Subcutaneous abdominal adipose tissue (tissue), 5 donors: Measurements from ENCODE around the gene SLC27A1.

Experiments
- H3K27ac ChIP-seq: one replicate; pipeline ENCODE4 v1.7.0; 2013; ENCODE audit warnings: low read depth, mild to moderate bottlenecking, inconsistent platforms, low read length, moderate library complexity
- H3K27me3 ChIP-seq, 5 donors: one replicate each; pipeline ENCODE4 v1.7.0; 2013; ENCODE audit warnings: low read length in 5 of 5, inconsistent platforms in 1 of 5; ENCODE audit not compliant: control insufficient read depth in 5 of 5, insufficient read depth in 4 of 5
- H3K36me3 ChIP-seq, 5 donors: one replicate each; pipeline ENCODE4 v1.7.0; 2013; ENCODE audit warnings: low read length in 5 of 5; ENCODE audit not compliant: control insufficient read depth in 5 of 5, insufficient read depth in 5 of 5
- H3K4me1 ChIP-seq, 5 donors: one replicate each; pipeline ENCODE4 v1.7.0; 2013; ENCODE audit warnings: low read length in 5 of 5, mild to moderate bottlenecking in 3 of 5, moderate library complexity in 1 of 5; ENCODE audit not compliant: control insufficient read depth in 5 of 5, insufficient read depth in 5 of 5
- H3K4me3 ChIP-seq, 5 donors: one replicate each; pipeline ENCODE4 v1.7.0; 2013; ENCODE audit warnings: low read length in 5 of 5, low read depth in 1 of 5
- H3K9ac ChIP-seq, 5 donors: one replicate each; pipeline ENCODE4 v1.7.0; 2013; ENCODE audit warnings: low read length in 5 of 5, mild to moderate bottlenecking in 4 of 5, moderate library complexity in 3 of 5
- H3K9me3 ChIP-seq, 5 donors: one replicate each; pipeline ENCODE4 v1.7.0; 2013; ENCODE audit warnings: low read length in 5 of 5; ENCODE audit not compliant: control insufficient read depth in 5 of 5
- donor health status: healthy.
- donor health status: healthy.
- donor health status: healthy.
- donor health status: healthy.
- donor health status: healthy.

The SLC27A1 gene

GRCh38 chr19:17456127-17456526 lies 14.2 kb upstream of the SLC27A1 start:
- H3K4me1 ChIP-seq = peaks cover 0 to 10% (median 5%) of the 10 kb centered on the region in 5 donors
- no peaks in the 10 kb centered on the region for H3K36me3 ChIP-seq
- H3K9ac ChIP-seq = no peak overlapping the region
- H3K9me3 ChIP-seq = no peaks in the 10 kb centered on the region
- no peak overlapping the region for H3K27ac ChIP-seq
- H3K4me3 ChIP-seq = no peak overlapping the region
- H3K27me3 ChIP-seq = peaks cover 6 to 21% (median 11%) of the 10 kb centered on the region in 5 donors

- Histone ChIP-seq H3K27me3 (peaks cover 6 to 21% (median 11%) of the 10 kb centered on the region in 5 donors), H3K9ac (no peak overlapping the region), H3K9me3 (no peaks in the 10 kb centered on the region), H3K4me1 (peaks cover 0 to 10% (median 5%) of the 10 kb centered on the region in 5 donors), H3K4me3 (no peak overlapping the region), H3K36me3 (no peaks in the 10 kb centered on the region), H3K27ac (no peak overlapping the region)
These were observed 12.7 kb upstream of the SLC27A1 start for GRCh38 chr19:17457616-17458015.

- Histone ChIP-seq H3K9ac (no peak overlapping the region), H3K27ac (no peak overlapping the region), H3K36me3 (no peaks in the 10 kb centered on the region), H3K27me3 (peaks cover 6 to 21% (median 11%) of the 10 kb centered on the region in 5 donors), H3K4me1 (peaks cover 0 to 5% (median 4%) of the 10 kb centered on the region in 5 donors), H3K9me3 (no peaks in the 10 kb centered on the region), H3K4me3 (no peak overlapping the region)
These were observed 11.4 kb upstream of the SLC27A1 start for GRCh38 chr19:17458970-17459369.

GRCh38 chr19:17460372-17461230 lies 9.7 kb upstream of the SLC27A1 start, which contains the start of gene NXNL1:
Gene NXNL1, minus strand, starts transcription at chr19:17460926. Its CDS starts 57 bp downstream, at chr19:17460869.
- H3K36me3 ChIP-seq = no peaks in the 10 kb centered on the region
- no peak within 1 kb of the TSS for H3K9ac ChIP-seq
- no peaks in the 10 kb centered on the region for H3K9me3 ChIP-seq
- H3K27me3 ChIP-seq = peaks cover 0 to 12% (median 4%) of the 10 kb centered on the region in 5 donors
- H3K27ac ChIP-seq = no peak within 1 kb of the TSS
- H3K4me3 ChIP-seq = no peak within 1 kb of the TSS
- H3K4me1 ChIP-seq = peaks cover 0 to 4% (median 4%) of the 10 kb centered on the region in 5 donors

- H3K36me3 ChIP-seq = no peaks in the 10 kb centered on the region
- H3K4me3 ChIP-seq = peak overlapping the region in 1 of 5 donors; percentile 22
- H3K9me3 ChIP-seq = no peaks in the 10 kb centered on the region
- H3K27me3 ChIP-seq = no peaks in the 10 kb centered on the region
- peak overlapping the region in 3 of 5 donors; percentile 30 to 52 (median 48) for H3K9ac ChIP-seq
- H3K27ac ChIP-seq = peak overlapping the region; percentile 96
- H3K4me1 ChIP-seq = peaks cover 6 to 44% (median 40%) of the 10 kb centered on the region in 5 donors
These were observed 3.9 kb upstream of the SLC27A1 start for GRCh38 chr19:17466487-17466850.

GRCh38 chr19:17467471-17468301 lies 2.6 kb upstream of the SLC27A1 start:
- Histone ChIP-seq H3K9me3 (no peaks in the 10 kb centered on the region), H3K4me3 (peak overlapping the region in 4 of 5 donors; percentile 64 to 75 (median 73)), H3K4me1 (peaks cover 6 to 52% (median 47%) of the 10 kb centered on the region in 5 donors), H3K36me3 (no peaks in the 10 kb centered on the region), H3K27ac (peak overlapping the region; percentile 96), H3K9ac (peak overlapping the region in 4 of 5 donors; percentile 2 to 84 (median 70)), H3K27me3 (no peaks in the 10 kb centered on the region)

- H3K27ac ChIP-seq = peak overlapping the region; percentile 96
- peaks cover 6 to 59% (median 52%) of the 10 kb centered on the region in 5 donors for H3K4me1 ChIP-seq
- H3K36me3 ChIP-seq = peaks cover 0 to 3% (median 0%) of the 10 kb centered on the region in 5 donors
- peak overlapping the region; percentile 64 to 84 (median 69) for H3K9ac ChIP-seq
- peak overlapping the region; percentile 64 to 79 (median 75) for H3K4me3 ChIP-seq
- no peaks in the 10 kb centered on the region for H3K9me3 ChIP-seq
- H3K27me3 ChIP-seq = no peaks in the 10 kb centered on the region
These were observed 1.8 kb upstream of the SLC27A1 start for GRCh38 chr19:17468302-17469091.

- Histone ChIP-seq H3K4me3 (peak overlapping the region; percentile 64 to 79 (median 75)), H3K36me3 (peaks cover 0 to 3% (median 0%) of the 10 kb centered on the region in 5 donors), H3K27ac (peak overlapping the region; percentile 96), H3K9ac (peak overlapping the region; percentile 64 to 84 (median 69)), H3K9me3 (no peaks in the 10 kb centered on the region), H3K27me3 (no peaks in the 10 kb centered on the region), H3K4me1 (peaks cover 6 to 60% (median 53%) of the 10 kb centered on the region in 5 donors)
These were observed 1.2 kb upstream of the SLC27A1 start for GRCh38 chr19:17469092-17469480.

GRCh38 chr19:17469481-17470067 lies 750 bp upstream of the SLC27A1 start:
- peak overlapping the region; percentile 71 to 92 (median 81) for H3K4me3 ChIP-seq
- peak overlapping the region; percentile 96 for H3K27ac ChIP-seq
- peaks cover 6 to 63% (median 53%) of the 10 kb centered on the region in 5 donors for H3K4me1 ChIP-seq
- no peaks in the 10 kb centered on the region for H3K9me3 ChIP-seq
- H3K36me3 ChIP-seq = peaks cover 0 to 3% (median 0%) of the 10 kb centered on the region in 5 donors
- H3K9ac ChIP-seq = peak overlapping the region; percentile 56 to 84 (median 69)
- H3K27me3 ChIP-seq = no peaks in the 10 kb centered on the region
